ENCODE results near the gene SWSAP1. TPM values are rescaled to one million over a fixed set of nuclear protein-coding genes. Genes with fewer than 3 reads are reported as not detected.

SWSAP1 gene
- total and polyA plus RNA-seq, 9 of the 15 experiments (the other 6 are each of a cell fraction or from before 2014, with no cell fraction given): 0.18 to 2.8 (median 1.7) TPM

- no peak for TF ChIP-seq ZMIZ1 (IDR thresholded peaks at IDR 0.05; ENCODE audit: low read depth in 2 of 2, low read length in 2 of 2)
- no peak for TF ChIP-seq MLLT1 (IDR thresholded peaks at IDR 0.05)
- TF ChIP-seq ZNF316 (IDR thresholded peaks at IDR 0.05): no peak
- no peak for TF ChIP-seq CBFB (CRISPR knock-in tag; IDR thresholded peaks at IDR 0.05)
- TF ChIP-seq SETDB1 (IDR thresholded peaks at IDR 0.05; ENCODE audit: low read length): no peak
- no peak for TF ChIP-seq EZH2 (IDR thresholded peaks at IDR 0.05; ENCODE audit: borderline replicate concordance, low read depth, low read length)
- no peak for TF ChIP-seq LCOR (CRISPR knock-in tag; IDR thresholded peaks at IDR 0.05)
- TF ChIP-seq ZNF407 (IDR thresholded peaks at IDR 0.05; ENCODE audit: low read depth): peak; percentile 94
- no peak for TF ChIP-seq ZNF282 (CRISPR knock-in tag; IDR thresholded peaks at IDR 0.05)
- no peak; a peak in 1 of 4 replicates for TF ChIP-seq ZNF639 (CRISPR knock-in tag; conservative IDR thresholded peaks at IDR 0.05 in 1 of 2, IDR thresholded peaks at IDR 0.05 in 1 of 2)
Measured at GRCh38 chr19:11346104-11346940, 28.1 kb upstream of the SWSAP1 start, which contains the start of the genes CCDC159 and TMEM205 (continued).
